H9 (cell line): Measurements from ENCODE around the gene DOCK9. TPM values are rescaled to one million over a fixed set of nuclear protein-coding genes. Genes with fewer than 3 reads are reported as not detected.

Experiments used
- DNase-seq: peaks from one replicate; pipeline ENCODE4 v3.0.0-alpha.2; 2017
- H2AFZ ChIP-seq: one replicate; pipeline ENCODE4 v1.6.1; 2013; ENCODE audit warnings: mild to moderate bottlenecking, low read length, control low read depth, moderate library complexity
- H2AK5ac ChIP-seq: 2 replicates; pipeline ENCODE4 v1.6.1; 2013; ENCODE audit warnings: low read length, control low read depth, mixed read lengths; ENCODE audit not compliant: insufficient read length
- H2BK120ac ChIP-seq: one replicate; pipeline ENCODE4 v1.6.1; 2013; ENCODE audit warnings: low read depth, mild to moderate bottlenecking, low read length, control low read depth, inconsistent platforms; ENCODE audit not compliant: poor library complexity, severe bottlenecking
- H2BK12ac ChIP-seq: 2 replicates; pipeline ENCODE4 v1.6.1; 2013; ENCODE audit warnings: low read length, control low read depth, mixed read lengths, low read depth; ENCODE audit not compliant: insufficient read length
- H2BK15ac ChIP-seq: 2 replicates; pipeline ENCODE4 v1.6.1; 2013; ENCODE audit warnings: low read depth, low read length, control low read depth
- H2BK20ac ChIP-seq: one replicate; pipeline ENCODE4 v1.6.1; 2013; ENCODE audit warnings: low read depth, mild to moderate bottlenecking, low read length, control low read depth, inconsistent platforms; ENCODE audit not compliant: poor library complexity, severe bottlenecking
- H2BK5ac ChIP-seq: 2 replicates; pipeline ENCODE4 v1.6.1; 2013; ENCODE audit warnings: low read length, control low read depth, mixed read lengths; ENCODE audit not compliant: insufficient read length
- H3K14ac ChIP-seq: 2 replicates; pipeline ENCODE4 v1.6.1; 2013; ENCODE audit warnings: low read length, control low read depth; ENCODE audit not compliant: insufficient read depth
- H3K18ac ChIP-seq: 2 replicates; pipeline ENCODE4 v1.6.1; 2013; ENCODE audit warnings: low read depth, mild to moderate bottlenecking, mixed read lengths, low read length, control low read depth; ENCODE audit not compliant: insufficient read length
- H3K23ac ChIP-seq: 2 replicates; pipeline ENCODE4 v1.6.1; 2013; ENCODE audit warnings: low read length, control low read depth, mixed read lengths, low read depth; ENCODE audit not compliant: insufficient read length
- H3K23me2 ChIP-seq: 2 replicates; pipeline ENCODE4 v1.6.1; 2013; ENCODE audit warnings: low read depth, mild to moderate bottlenecking, mixed read lengths, low read length, control low read depth; ENCODE audit not compliant: insufficient read length, poor library complexity, severe bottlenecking
- H3K27ac ChIP-seq: 2 replicates; pipeline ENCODE4 v1.5.1; 2013; ENCODE audit warnings: low read length, control low read depth, mixed read lengths, low read depth; ENCODE audit not compliant: insufficient read length
- H3K27me3 ChIP-seq: 2 replicates; pipeline ENCODE4 v1.6.1; 2013; ENCODE audit warnings: low read length, control low read depth, inconsistent platforms; ENCODE audit not compliant: insufficient read depth
- H3K4ac ChIP-seq: 2 replicates; pipeline ENCODE4 v1.6.1; 2013; ENCODE audit warnings: low read depth, mild to moderate bottlenecking, control low read depth, inconsistent platforms, low read length, moderate library complexity
- H3K4me1 ChIP-seq: 2 replicates; pipeline ENCODE4 v1.6.1; 2013; ENCODE audit warnings: low read length, control low read depth, inconsistent platforms; ENCODE audit not compliant: insufficient read depth
- H3K4me2 ChIP-seq: 2 replicates; pipeline ENCODE4 v1.6.1; 2013; ENCODE audit warnings: low read length, control low read depth, mixed read lengths; ENCODE audit not compliant: insufficient read length, insufficient read depth
- H3K56ac ChIP-seq: 2 replicates; pipeline ENCODE4 v1.6.1; 2013; ENCODE audit warnings: low read depth, mild to moderate bottlenecking, mixed read lengths, low read length, control low read depth; ENCODE audit not compliant: insufficient read length
- H3K79me1 ChIP-seq: 2 replicates; pipeline ENCODE4 v1.6.1; 2013; ENCODE audit warnings: low read depth, mild to moderate bottlenecking, moderate library complexity, low read length, control low read depth, inconsistent platforms; ENCODE audit not compliant: insufficient read depth, poor library complexity, severe bottlenecking
- H3K79me2 ChIP-seq: 2 replicates; pipeline ENCODE4 v1.6.1; 2013; ENCODE audit warnings: low read length, control low read depth, inconsistent platforms; ENCODE audit not compliant: insufficient read depth
- H3K9ac ChIP-seq: 2 replicates; pipeline ENCODE4 v1.6.1; 2013; ENCODE audit warnings: low read length, control low read depth, mixed read lengths; ENCODE audit not compliant: insufficient read length; ENCODE audit errors: extremely low read depth
- H3K9me3 ChIP-seq: one replicate; pipeline ENCODE4 v1.6.1; 2013; ENCODE audit warnings: low read depth, low read length, inconsistent platforms; ENCODE audit not compliant: control insufficient read depth
- H3T11ph ChIP-seq: one replicate; pipeline ENCODE4 v1.6.1; 2013; ENCODE audit warnings: mild to moderate bottlenecking, low read length, control low read depth, inconsistent platforms
- H4K20me1 ChIP-seq: one replicate; pipeline ENCODE4 v1.6.1; 2013; ENCODE audit not compliant: control insufficient read depth, insufficient read length, insufficient read depth
- H4K5ac ChIP-seq: 2 replicates; pipeline ENCODE4 v1.6.1; 2013; ENCODE audit warnings: low read depth, mild to moderate bottlenecking, mixed read lengths, low read length, control low read depth; ENCODE audit not compliant: insufficient read length
- H4K8ac ChIP-seq: replicated peaks from 2 replicates; pipeline ENCODE4 v1.6.1; 2013; ENCODE audit warnings: low read length, control low read depth, mixed read lengths, low read depth; ENCODE audit not compliant: insufficient read length
- H4K91ac ChIP-seq: 2 replicates; pipeline ENCODE4 v1.6.1; 2013; ENCODE audit warnings: low read depth, mild to moderate bottlenecking, moderate library complexity, mixed read lengths, low read length, control low read depth; ENCODE audit not compliant: insufficient read length
- H3K27ac Mint-ChIP-seq, 3 experiments: 2 replicates in 2 of 3; 3 replicates in 1 of 3; pipeline ENCODE4 v1.8.0; 2020 to 2021; ENCODE audit warnings: mixed read lengths in 3 of 3, mild to moderate bottlenecking in 1 of 3, moderate library complexity in 1 of 3
- H3K27me3 Mint-ChIP-seq: 2 replicates; pipeline ENCODE4 v1.8.0; 2021; ENCODE audit warnings: low read depth, mild to moderate bottlenecking, moderate library complexity, mixed read lengths
- H3K36me3 Mint-ChIP-seq, 3 experiments: 2 replicates in 2 of 3; 3 replicates in 1 of 3; pipeline ENCODE4 v1.8.0; 2020 to 2021; ENCODE audit warnings: low read depth in 3 of 3, mixed read lengths in 3 of 3; ENCODE audit not compliant: insufficient read depth in 1 of 3
- H3K4me1 Mint-ChIP-seq, 2 experiments: 2 replicates each; pipeline ENCODE4 v1.8.0; 2020; ENCODE audit warnings: mixed read lengths in 2 of 2
- H3K4me3 Mint-ChIP-seq, 2 experiments: 2 replicates in 1 of 2; 3 replicates in 1 of 2; pipeline ENCODE4 v1.8.0; 2020 to 2021; ENCODE audit warnings: mild to moderate bottlenecking in 2 of 2, mixed read lengths in 2 of 2, moderate library complexity in 1 of 2
- H3K9me3 Mint-ChIP-seq, 2 experiments: 2 replicates in 1 of 2; 3 replicates in 1 of 2; pipeline ENCODE4 v1.8.0; 2020; ENCODE audit warnings: mild to moderate bottlenecking in 2 of 2, mixed read lengths in 2 of 2, moderate library complexity in 1 of 2
- WGBS: extraction: QIAGEN DNeasy Blood & Tissue Kit; methylation state at CpG from one replicate; pipeline ENCODE4 v1.1.7; 2013; ENCODE audit warnings: missing lambda C conversion rate, low lambda C conversion rate, mixed read lengths; ENCODE audit not compliant: insufficient read length; ENCODE audit errors: extremely low coverage; 5-methylcytosine and 5-hydroxymethylcytosine counted together
- total RNA-seq: library from RNA; stranded (reverse); gene quantifications from 2 replicates; pipeline ENCODE4 v1.2.1, GENCODE V29; 2021
- TF ChIP-seq, protein P1 (sequence below): fragments of 200-600 bp; sonication (generic); conservative IDR thresholded peaks from 3 replicates; pipeline ENCODE4 v1.8.0; 2021; ENCODE audit warnings: antibody characterized with exemption, mild to moderate bottlenecking

Gene DOCK9
- total RNA-seq, 1 experiment from 2014 or later = 23.0 TPM

DNA sequence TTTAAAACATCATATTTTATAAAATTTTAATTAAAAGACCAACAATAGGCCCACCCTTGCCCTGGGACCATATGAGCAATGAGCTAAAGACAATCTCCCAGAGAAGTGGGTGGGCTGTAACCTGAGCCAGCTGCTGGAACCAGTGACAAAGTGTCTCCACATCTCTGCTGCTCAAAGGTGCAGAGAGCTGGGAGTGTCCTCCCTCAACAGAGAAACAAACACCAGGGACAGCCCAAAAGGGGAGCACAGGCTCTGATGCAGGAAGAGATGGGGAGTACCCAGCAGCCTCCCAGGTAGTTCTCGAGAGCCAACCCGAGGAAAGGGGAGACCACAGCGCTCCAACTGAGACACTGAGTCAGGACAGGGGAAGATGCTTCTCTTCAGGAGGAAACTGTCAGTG lies 39.1 kb downstream of the DOCK9 start:
- Histone ChIP-seq H3K27ac (no peak overlapping the region), H3K79me2 (no peaks in the 10 kb centered on the region), H2AK5ac (no peak overlapping the region), H3K4ac (no peak overlapping the region), H2BK20ac (no peak overlapping the region), H3K56ac (no peak overlapping the region), H3K27me3 (no peaks in the 10 kb centered on the region), H3K9ac (no peak overlapping the region), H3K18ac (no peak overlapping the region), H3K23me2 (no peaks in the 10 kb centered on the region), H3K79me1 (no peaks in the 10 kb centered on the region), H4K5ac (no peak overlapping the region), H2BK12ac (no peak overlapping the region), H3K23ac (no peak overlapping the region), H2BK5ac (no peak overlapping the region), H3K4me1 (peaks cover 3% of the 10 kb centered on the region; the same call in 1 of the 2 replicates), H2BK15ac (no peak overlapping the region), H4K20me1 (no peaks in the 10 kb centered on the region), H2BK120ac (no peak overlapping the region), H2AFZ (no peak overlapping the region), H3K14ac (0 out of 2 replicates have a peak overlapping the region, but pooled peaks have one; percentile 12), H4K91ac (no peak overlapping the region), H4K8ac (no peak overlapping the region), H3T11ph (no peak overlapping the region), H3K9me3 (peaks cover 6% of the 10 kb centered on the region), H3K4me2 (no peak overlapping the region)
- DNase-seq = peak; percentile 77
- Mint-ChIP-seq H3K27me3 (no peaks in the 10 kb centered on the region), H3K4me1 (peaks cover 30 to 31% of the 10 kb centered on the region in 2 experiments), H3K27ac (peak overlapping the region in 2 of 3 experiments; percentile 54 to 89; a peak in 4 of 7 replicates), H3K36me3 (peaks cover 9 to 12% (median 9%) of the 10 kb centered on the region in 3 experiments), H3K4me3 (no peak overlapping the region), H3K9me3 (peaks cover 6 to 10% of the 10 kb centered on the region in 2 experiments; a peak in 4 of 5 replicates)
- TF ChIP-seq, protein P1, sequence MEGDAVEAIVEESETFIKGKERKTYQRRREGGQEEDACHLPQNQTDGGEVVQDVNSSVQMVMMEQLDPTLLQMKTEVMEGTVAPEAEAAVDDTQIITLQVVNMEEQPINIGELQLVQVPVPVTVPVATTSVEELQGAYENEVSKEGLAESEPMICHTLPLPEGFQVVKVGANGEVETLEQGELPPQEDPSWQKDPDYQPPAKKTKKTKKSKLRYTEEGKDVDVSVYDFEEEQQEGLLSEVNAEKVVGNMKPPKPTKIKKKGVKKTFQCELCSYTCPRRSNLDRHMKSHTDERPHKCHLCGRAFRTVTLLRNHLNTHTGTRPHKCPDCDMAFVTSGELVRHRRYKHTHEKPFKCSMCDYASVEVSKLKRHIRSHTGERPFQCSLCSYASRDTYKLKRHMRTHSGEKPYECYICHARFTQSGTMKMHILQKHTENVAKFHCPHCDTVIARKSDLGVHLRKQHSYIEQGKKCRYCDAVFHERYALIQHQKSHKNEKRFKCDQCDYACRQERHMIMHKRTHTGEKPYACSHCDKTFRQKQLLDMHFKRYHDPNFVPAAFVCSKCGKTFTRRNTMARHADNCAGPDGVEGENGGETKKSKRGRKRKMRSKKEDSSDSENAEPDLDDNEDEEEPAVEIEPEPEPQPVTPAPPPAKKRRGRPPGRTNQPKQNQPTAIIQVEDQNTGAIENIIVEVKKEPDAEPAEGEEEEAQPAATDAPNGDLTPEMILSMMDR = no peak
- WGBS = no CpG with 5 or more reads among the region's 3 CpGs
